ENCODE measurements around the gene ATXN1. TPM values are rescaled to one million over a fixed set of nuclear protein-coding genes. Genes with fewer than 3 reads are reported as not detected.

The ATXN1 gene
- total RNA-seq, 1 experiment from 2014 or later, result 8.1 TPM

DNA sequence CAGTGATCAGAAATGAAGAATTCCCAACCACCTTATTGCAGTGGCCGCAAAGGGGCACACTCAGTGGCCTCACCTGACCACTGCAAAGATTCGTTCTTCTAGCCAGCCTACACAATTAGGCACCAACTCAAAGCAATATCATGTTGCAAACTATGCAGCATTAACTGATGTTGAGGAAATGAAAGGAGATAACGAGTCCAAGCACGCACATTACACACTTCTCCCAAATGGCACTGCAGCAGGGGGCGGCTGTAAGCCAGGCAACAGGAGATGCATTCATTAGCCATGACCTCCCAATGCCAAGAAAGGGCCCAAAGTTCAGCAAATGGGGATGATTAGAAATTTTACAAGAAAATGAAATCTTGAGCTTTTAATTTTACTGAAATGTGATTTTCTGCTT is 39.3 kb downstream of the ATXN1 start:
- ChIA-PET POLR2A (no interaction called here), CTCF (no interaction called here)
- Mint-ChIP-seq H3K36me3 (no peaks in the 10 kb centered on the region), H3K9me3 (no peaks in the 10 kb centered on the region), H3K4me1 (peaks cover 24% of the 10 kb centered on the region), H3K27me3 (ENCODE audit: low read depth) (no peaks in the 10 kb centered on the region), H3K4me3 (no peak overlapping the region), H3K27ac (no peak overlapping the region)
- DNase-seq (ENCODE audit: low spot score), result no peak
- TF ChIP-seq CREM (CRISPR knock-in tag; IDR thresholded peaks at IDR 0.05) (no peak), ZNF396 (CRISPR knock-in tag; IDR thresholded peaks at IDR 0.05; ENCODE audit: borderline replicate concordance) (no peak), ZNF263 (CRISPR knock-in tag; IDR thresholded peaks at IDR 0.05; ENCODE audit: low read depth) (no peak), MXD4 (CRISPR knock-in tag; IDR thresholded peaks at IDR 0.05; ENCODE audit: borderline replicate concordance) (no peak), TEAD4 (CRISPR knock-in tag; IDR thresholded peaks at IDR 0.05) (no peak), ZNF416 (CRISPR knock-in tag; IDR thresholded peaks at IDR 0.05) (no peak), TEAD1 (CRISPR knock-in tag; IDR thresholded peaks at IDR 0.05) (no peak)
- TF ChIP-seq, protein P1, sequence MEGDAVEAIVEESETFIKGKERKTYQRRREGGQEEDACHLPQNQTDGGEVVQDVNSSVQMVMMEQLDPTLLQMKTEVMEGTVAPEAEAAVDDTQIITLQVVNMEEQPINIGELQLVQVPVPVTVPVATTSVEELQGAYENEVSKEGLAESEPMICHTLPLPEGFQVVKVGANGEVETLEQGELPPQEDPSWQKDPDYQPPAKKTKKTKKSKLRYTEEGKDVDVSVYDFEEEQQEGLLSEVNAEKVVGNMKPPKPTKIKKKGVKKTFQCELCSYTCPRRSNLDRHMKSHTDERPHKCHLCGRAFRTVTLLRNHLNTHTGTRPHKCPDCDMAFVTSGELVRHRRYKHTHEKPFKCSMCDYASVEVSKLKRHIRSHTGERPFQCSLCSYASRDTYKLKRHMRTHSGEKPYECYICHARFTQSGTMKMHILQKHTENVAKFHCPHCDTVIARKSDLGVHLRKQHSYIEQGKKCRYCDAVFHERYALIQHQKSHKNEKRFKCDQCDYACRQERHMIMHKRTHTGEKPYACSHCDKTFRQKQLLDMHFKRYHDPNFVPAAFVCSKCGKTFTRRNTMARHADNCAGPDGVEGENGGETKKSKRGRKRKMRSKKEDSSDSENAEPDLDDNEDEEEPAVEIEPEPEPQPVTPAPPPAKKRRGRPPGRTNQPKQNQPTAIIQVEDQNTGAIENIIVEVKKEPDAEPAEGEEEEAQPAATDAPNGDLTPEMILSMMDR (IDR thresholded peaks at IDR 0.05), result no peak
- TF ChIP-seq, protein P2, sequence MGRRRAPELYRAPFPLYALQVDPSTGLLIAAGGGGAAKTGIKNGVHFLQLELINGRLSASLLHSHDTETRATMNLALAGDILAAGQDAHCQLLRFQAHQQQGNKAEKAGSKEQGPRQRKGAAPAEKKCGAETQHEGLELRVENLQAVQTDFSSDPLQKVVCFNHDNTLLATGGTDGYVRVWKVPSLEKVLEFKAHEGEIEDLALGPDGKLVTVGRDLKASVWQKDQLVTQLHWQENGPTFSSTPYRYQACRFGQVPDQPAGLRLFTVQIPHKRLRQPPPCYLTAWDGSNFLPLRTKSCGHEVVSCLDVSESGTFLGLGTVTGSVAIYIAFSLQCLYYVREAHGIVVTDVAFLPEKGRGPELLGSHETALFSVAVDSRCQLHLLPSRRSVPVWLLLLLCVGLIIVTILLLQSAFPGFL (CRISPR knock-in tag; IDR thresholded peaks at IDR 0.05; ENCODE audit: borderline replicate concordance), result no peak
- TF ChIP-seq, protein P3, sequence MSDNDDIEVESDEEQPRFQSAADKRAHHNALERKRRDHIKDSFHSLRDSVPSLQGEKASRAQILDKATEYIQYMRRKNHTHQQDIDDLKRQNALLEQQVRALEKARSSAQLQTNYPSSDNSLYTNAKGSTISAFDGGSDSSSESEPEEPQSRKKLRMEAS (CRISPR knock-in tag; IDR thresholded peaks at IDR 0.05), result no peak
- TF ChIP-seq, protein P4, sequence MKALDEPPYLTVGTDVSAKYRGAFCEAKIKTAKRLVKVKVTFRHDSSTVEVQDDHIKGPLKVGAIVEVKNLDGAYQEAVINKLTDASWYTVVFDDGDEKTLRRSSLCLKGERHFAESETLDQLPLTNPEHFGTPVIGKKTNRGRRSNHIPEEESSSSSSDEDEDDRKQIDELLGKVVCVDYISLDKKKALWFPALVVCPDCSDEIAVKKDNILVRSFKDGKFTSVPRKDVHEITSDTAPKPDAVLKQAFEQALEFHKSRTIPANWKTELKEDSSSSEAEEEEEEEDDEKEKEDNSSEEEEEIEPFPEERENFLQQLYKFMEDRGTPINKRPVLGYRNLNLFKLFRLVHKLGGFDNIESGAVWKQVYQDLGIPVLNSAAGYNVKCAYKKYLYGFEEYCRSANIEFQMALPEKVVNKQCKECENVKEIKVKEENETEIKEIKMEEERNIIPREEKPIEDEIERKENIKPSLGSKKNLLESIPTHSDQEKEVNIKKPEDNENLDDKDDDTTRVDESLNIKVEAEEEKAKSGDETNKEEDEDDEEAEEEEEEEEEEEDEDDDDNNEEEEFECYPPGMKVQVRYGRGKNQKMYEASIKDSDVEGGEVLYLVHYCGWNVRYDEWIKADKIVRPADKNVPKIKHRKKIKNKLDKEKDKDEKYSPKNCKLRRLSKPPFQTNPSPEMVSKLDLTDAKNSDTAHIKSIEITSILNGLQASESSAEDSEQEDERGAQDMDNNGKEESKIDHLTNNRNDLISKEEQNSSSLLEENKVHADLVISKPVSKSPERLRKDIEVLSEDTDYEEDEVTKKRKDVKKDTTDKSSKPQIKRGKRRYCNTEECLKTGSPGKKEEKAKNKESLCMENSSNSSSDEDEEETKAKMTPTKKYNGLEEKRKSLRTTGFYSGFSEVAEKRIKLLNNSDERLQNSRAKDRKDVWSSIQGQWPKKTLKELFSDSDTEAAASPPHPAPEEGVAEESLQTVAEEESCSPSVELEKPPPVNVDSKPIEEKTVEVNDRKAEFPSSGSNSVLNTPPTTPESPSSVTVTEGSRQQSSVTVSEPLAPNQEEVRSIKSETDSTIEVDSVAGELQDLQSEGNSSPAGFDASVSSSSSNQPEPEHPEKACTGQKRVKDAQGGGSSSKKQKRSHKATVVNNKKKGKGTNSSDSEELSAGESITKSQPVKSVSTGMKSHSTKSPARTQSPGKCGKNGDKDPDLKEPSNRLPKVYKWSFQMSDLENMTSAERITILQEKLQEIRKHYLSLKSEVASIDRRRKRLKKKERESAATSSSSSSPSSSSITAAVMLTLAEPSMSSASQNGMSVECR (CRISPR knock-in tag; IDR thresholded peaks at IDR 0.05; ENCODE audit: borderline replicate concordance), result no peak
- TF ChIP-seq, protein P5, sequence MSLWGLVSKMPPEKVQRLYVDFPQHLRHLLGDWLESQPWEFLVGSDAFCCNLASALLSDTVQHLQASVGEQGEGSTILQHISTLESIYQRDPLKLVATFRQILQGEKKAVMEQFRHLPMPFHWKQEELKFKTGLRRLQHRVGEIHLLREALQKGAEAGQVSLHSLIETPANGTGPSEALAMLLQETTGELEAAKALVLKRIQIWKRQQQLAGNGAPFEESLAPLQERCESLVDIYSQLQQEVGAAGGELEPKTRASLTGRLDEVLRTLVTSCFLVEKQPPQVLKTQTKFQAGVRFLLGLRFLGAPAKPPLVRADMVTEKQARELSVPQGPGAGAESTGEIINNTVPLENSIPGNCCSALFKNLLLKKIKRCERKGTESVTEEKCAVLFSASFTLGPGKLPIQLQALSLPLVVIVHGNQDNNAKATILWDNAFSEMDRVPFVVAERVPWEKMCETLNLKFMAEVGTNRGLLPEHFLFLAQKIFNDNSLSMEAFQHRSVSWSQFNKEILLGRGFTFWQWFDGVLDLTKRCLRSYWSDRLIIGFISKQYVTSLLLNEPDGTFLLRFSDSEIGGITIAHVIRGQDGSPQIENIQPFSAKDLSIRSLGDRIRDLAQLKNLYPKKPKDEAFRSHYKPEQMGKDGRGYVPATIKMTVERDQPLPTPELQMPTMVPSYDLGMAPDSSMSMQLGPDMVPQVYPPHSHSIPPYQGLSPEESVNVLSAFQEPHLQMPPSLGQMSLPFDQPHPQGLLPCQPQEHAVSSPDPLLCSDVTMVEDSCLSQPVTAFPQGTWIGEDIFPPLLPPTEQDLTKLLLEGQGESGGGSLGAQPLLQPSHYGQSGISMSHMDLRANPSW (CRISPR knock-in tag; conservative IDR thresholded peaks at IDR 0.05; ENCODE audit: low read depth), result no peak
- TF ChIP-seq, protein P6, sequence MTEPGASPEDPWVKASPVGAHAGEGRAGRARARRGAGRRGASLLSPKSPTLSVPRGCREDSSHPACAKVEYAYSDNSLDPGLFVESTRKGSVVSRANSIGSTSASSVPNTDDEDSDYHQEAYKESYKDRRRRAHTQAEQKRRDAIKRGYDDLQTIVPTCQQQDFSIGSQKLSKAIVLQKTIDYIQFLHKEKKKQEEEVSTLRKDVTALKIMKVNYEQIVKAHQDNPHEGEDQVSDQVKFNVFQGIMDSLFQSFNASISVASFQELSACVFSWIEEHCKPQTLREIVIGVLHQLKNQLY (CRISPR knock-in tag; IDR thresholded peaks at IDR 0.05), result no peak
- TF ChIP-seq, protein P7, sequence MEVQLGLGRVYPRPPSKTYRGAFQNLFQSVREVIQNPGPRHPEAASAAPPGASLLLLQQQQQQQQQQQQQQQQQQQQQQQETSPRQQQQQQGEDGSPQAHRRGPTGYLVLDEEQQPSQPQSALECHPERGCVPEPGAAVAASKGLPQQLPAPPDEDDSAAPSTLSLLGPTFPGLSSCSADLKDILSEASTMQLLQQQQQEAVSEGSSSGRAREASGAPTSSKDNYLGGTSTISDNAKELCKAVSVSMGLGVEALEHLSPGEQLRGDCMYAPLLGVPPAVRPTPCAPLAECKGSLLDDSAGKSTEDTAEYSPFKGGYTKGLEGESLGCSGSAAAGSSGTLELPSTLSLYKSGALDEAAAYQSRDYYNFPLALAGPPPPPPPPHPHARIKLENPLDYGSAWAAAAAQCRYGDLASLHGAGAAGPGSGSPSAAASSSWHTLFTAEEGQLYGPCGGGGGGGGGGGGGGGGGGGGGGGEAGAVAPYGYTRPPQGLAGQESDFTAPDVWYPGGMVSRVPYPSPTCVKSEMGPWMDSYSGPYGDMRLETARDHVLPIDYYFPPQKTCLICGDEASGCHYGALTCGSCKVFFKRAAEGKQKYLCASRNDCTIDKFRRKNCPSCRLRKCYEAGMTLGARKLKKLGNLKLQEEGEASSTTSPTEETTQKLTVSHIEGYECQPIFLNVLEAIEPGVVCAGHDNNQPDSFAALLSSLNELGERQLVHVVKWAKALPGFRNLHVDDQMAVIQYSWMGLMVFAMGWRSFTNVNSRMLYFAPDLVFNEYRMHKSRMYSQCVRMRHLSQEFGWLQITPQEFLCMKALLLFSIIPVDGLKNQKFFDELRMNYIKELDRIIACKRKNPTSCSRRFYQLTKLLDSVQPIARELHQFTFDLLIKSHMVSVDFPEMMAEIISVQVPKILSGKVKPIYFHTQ (CRISPR knock-in tag; IDR thresholded peaks at IDR 0.05), result no peak
- TF ChIP-seq, protein P8, sequence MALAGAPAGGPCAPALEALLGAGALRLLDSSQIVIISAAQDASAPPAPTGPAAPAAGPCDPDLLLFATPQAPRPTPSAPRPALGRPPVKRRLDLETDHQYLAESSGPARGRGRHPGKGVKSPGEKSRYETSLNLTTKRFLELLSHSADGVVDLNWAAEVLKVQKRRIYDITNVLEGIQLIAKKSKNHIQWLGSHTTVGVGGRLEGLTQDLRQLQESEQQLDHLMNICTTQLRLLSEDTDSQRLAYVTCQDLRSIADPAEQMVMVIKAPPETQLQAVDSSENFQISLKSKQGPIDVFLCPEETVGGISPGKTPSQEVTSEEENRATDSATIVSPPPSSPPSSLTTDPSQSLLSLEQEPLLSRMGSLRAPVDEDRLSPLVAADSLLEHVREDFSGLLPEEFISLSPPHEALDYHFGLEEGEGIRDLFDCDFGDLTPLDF (CRISPR knock-in tag; IDR thresholded peaks at IDR 0.05), result no peak
- TF ChIP-seq, protein P9, sequence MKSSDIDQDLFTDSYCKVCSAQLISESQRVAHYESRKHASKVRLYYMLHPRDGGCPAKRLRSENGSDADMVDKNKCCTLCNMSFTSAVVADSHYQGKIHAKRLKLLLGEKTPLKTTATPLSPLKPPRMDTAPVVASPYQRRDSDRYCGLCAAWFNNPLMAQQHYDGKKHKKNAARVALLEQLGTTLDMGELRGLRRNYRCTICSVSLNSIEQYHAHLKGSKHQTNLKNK (CRISPR knock-in tag; IDR thresholded peaks at IDR 0.05), result no peak
- ATAC-seq, result peak; percentile 35; the same call in 1 of the 2 replicates

Data from WTC11 (cell line).